CD4-positive, CD25-positive, alpha-beta regulatory T cell (primary cell): ENCODE measurements around the gene HP1BP3. TPM values are rescaled to one million over a fixed set of nuclear protein-coding genes. Genes with fewer than 3 reads are reported as not detected.

Experiments used
- ATAC-seq, 2 donors: fragments of 150-1000 bp; cut with Tn5 transposase; one replicate each; pipeline ENCODE4 v1.10.0; 2021; ENCODE audit warnings: low read depth in 2 of 2, moderate number of reproducible peaks in 2 of 2, moderate library complexity in 1 of 2
- DNase-seq, 3 donors: peaks; one replicate each; pipeline versions ENCODE4 v3.0.0 to v3.0.0-alpha.2; 2012 to 2022; ENCODE audit warnings: mixed read lengths in 1 of 3
- H3K27ac ChIP-seq: one replicate; pipeline ENCODE4 v1.7.0; 2013; ENCODE audit warnings: mild to moderate bottlenecking, low read length; ENCODE audit not compliant: insufficient read depth, poor library complexity, severe bottlenecking
- H3K27me3 ChIP-seq: one replicate; pipeline ENCODE4 v1.7.0; 2013; ENCODE audit warnings: low read length; ENCODE audit not compliant: control insufficient read depth, insufficient read depth
- H3K36me3 ChIP-seq: one replicate; pipeline ENCODE4 v1.7.0; 2013; ENCODE audit warnings: mild to moderate bottlenecking, low read length, moderate library complexity; ENCODE audit not compliant: control insufficient read depth, insufficient read depth
- H3K4me1 ChIP-seq: 2 replicates; pipeline ENCODE4 v1.7.0; 2013; ENCODE audit warnings: mild to moderate bottlenecking, low read length; ENCODE audit not compliant: insufficient read depth, control insufficient read depth, poor library complexity, severe bottlenecking
- H3K4me3 ChIP-seq: one replicate; pipeline ENCODE4 v1.7.0; 2013; ENCODE audit warnings: low read depth, mild to moderate bottlenecking, low read length, moderate library complexity
- H3K9me3 ChIP-seq, 2 experiments: 1 replicate in 1 of 2; 2 replicates in 1 of 2; pipeline ENCODE4 v1.7.0; 2013; ENCODE audit warnings: low read length in 2 of 2, mild to moderate bottlenecking in 1 of 2, moderate library complexity in 1 of 2; ENCODE audit not compliant: control insufficient read depth in 2 of 2
- H3K27ac Mint-ChIP-seq, 3 donors: one replicate each; pipeline ENCODE4 v1.8.0; 2020 to 2022; ENCODE audit warnings: mild to moderate bottlenecking in 3 of 3, mixed read lengths in 3 of 3, moderate library complexity in 2 of 3
- H3K27me3 Mint-ChIP-seq: one replicate; pipeline ENCODE4 v1.8.0; 2022; ENCODE audit warnings: mild to moderate bottlenecking, mixed read lengths
- H3K36me3 Mint-ChIP-seq: one replicate; pipeline ENCODE4 v1.8.0; 2020; ENCODE audit warnings: mixed read lengths
- H3K4me1 Mint-ChIP-seq, 4 donors: one replicate each; pipeline ENCODE4 v1.8.0; 2020 to 2022; ENCODE audit warnings: mixed read lengths in 4 of 4, mild to moderate bottlenecking in 1 of 4
- H3K4me3 Mint-ChIP-seq, 4 donors: one replicate each; pipeline ENCODE4 v1.8.0; 2020 to 2022; ENCODE audit warnings: mild to moderate bottlenecking in 4 of 4, mixed read lengths in 4 of 4, moderate library complexity in 3 of 4
- H3K9me3 Mint-ChIP-seq, 7 donors: one replicate each; pipeline ENCODE4 v1.8.0; 2020 to 2022; ENCODE audit warnings: mixed read lengths in 7 of 7, mild to moderate bottlenecking in 3 of 7, moderate library complexity in 2 of 7
- polyA plus RNA-seq, 4 donors: library from polyadenylated mRNA; unstranded; fragments of 300-500 nt; fragmentation: Illumina TruSeq; gene quantifications; one replicate each; pipeline ENCODE4 v1.2.3, GENCODE V29; 2021
- total RNA-seq: library from RNA; stranded (reverse); gene quantifications from one replicate; pipeline ENCODE4 v1.2.3, GENCODE V29; 2022

HP1BP3 gene
- total and polyA plus RNA-seq, 5 donors from 2014 or later, result 170 to 284 (median 232) TPM

- ATAC-seq, result no peak
- H3K4me3 Mint-ChIP-seq, result no peak overlapping the region
- peaks cover 4% of the 10 kb centered on the region for H3K4me1 ChIP-seq
- H3K9me3 ChIP-seq, result no peaks in the 10 kb centered on the region
- peak overlapping the region in 1 of 3 donors; percentile 71 for H3K27ac Mint-ChIP-seq
- peaks cover 0 to 9% (median 3%) of the 10 kb centered on the region in 4 donors for H3K4me1 Mint-ChIP-seq
- peaks cover 26% of the 10 kb centered on the region for H3K27me3 Mint-ChIP-seq
- H3K27ac ChIP-seq, result no peak overlapping the region
- DNase-seq, result no peak
- no peaks in the 10 kb centered on the region for H3K27me3 ChIP-seq
- no peaks in the 10 kb centered on the region for H3K36me3 ChIP-seq
- H3K36me3 Mint-ChIP-seq, result no peaks in the 10 kb centered on the region
- H3K9me3 Mint-ChIP-seq, result no peaks in the 10 kb centered on the region
- no peak overlapping the region for H3K4me3 ChIP-seq
These were observed 61.7 kb downstream of the HP1BP3 start for GRCh38 chr1:20725189-20726117.

- Mint-ChIP-seq H3K36me3 (no peaks in the 10 kb centered on the region), H3K9me3 (no peaks in the 10 kb centered on the region), H3K4me1 (peaks cover 0 to 5% (median 0%) of the 10 kb centered on the region in 4 donors), H3K27me3 (peaks cover 25% of the 10 kb centered on the region), H3K27ac (no peak overlapping the region), H3K4me3 (no peak overlapping the region)
- no peaks in the 10 kb centered on the region for H3K27me3 ChIP-seq
- no peaks in the 10 kb centered on the region for H3K36me3 ChIP-seq
- H3K4me1 ChIP-seq, result no peaks in the 10 kb centered on the region
- H3K9me3 ChIP-seq, result no peaks in the 10 kb centered on the region
- no peak overlapping the region for H3K4me3 ChIP-seq
- DNase-seq (no peak), ATAC-seq (no peak)
- no peak overlapping the region for H3K27ac ChIP-seq
These were observed 62.5 kb downstream of the HP1BP3 start for GRCh38 chr1:20724364-20725188.

GRCh38 chr1:20723537-20724363 is 63.4 kb downstream of the HP1BP3 start:
- Histone ChIP-seq H3K36me3 (no peaks in the 10 kb centered on the region), H3K4me1 (no peaks in the 10 kb centered on the region), H3K27me3 (peaks cover 3% of the 10 kb centered on the region), H3K4me3 (no peak overlapping the region), H3K27ac (no peak overlapping the region), H3K9me3 (no peaks in the 10 kb centered on the region)
- no peak overlapping the region for H3K4me3 Mint-ChIP-seq
- DNase-seq, result no peak
- peaks cover 30% of the 10 kb centered on the region for H3K27me3 Mint-ChIP-seq
- no peaks in the 10 kb centered on the region for H3K36me3 Mint-ChIP-seq
- H3K4me1 Mint-ChIP-seq, result peaks cover 0 to 8% (median 1%) of the 10 kb centered on the region in 4 donors
- ATAC-seq, result no peak
- H3K27ac Mint-ChIP-seq, result no peak overlapping the region
- H3K9me3 Mint-ChIP-seq, result no peaks in the 10 kb centered on the region

GRCh38 chr1:20723159-20723536 is 64.0 kb downstream of the HP1BP3 start:
- peaks cover 0 to 9% (median 3%) of the 10 kb centered on the region in 4 donors for H3K4me1 Mint-ChIP-seq
- no peaks in the 10 kb centered on the region for H3K36me3 Mint-ChIP-seq
- H3K9me3 Mint-ChIP-seq, result no peaks in the 10 kb centered on the region
- no peak for DNase-seq
- H3K27ac Mint-ChIP-seq, result no peak overlapping the region
- no peak overlapping the region for H3K27ac ChIP-seq
- no peaks in the 10 kb centered on the region for H3K36me3 ChIP-seq
- peaks cover 30% of the 10 kb centered on the region for H3K27me3 Mint-ChIP-seq
- H3K9me3 ChIP-seq, result no peaks in the 10 kb centered on the region
- no peak for ATAC-seq
- no peaks in the 10 kb centered on the region for H3K4me1 ChIP-seq
- H3K27me3 ChIP-seq, result peaks cover 3% of the 10 kb centered on the region
- no peak overlapping the region for H3K4me3 ChIP-seq
- H3K4me3 Mint-ChIP-seq, result no peak overlapping the region

GRCh38 chr1:20721117-20722061 is 65.7 kb downstream of the HP1BP3 start:
- Histone ChIP-seq H3K27me3 (peaks cover 6% of the 10 kb centered on the region), H3K9me3 (no peaks in the 10 kb centered on the region), H3K36me3 (no peaks in the 10 kb centered on the region), H3K4me3 (no peak overlapping the region), H3K27ac (no peak overlapping the region), H3K4me1 (peaks cover 7% of the 10 kb centered on the region)
- no peaks in the 10 kb centered on the region for H3K36me3 Mint-ChIP-seq
- H3K27me3 Mint-ChIP-seq, result peaks cover 33% of the 10 kb centered on the region
- no peak overlapping the region for H3K27ac Mint-ChIP-seq
- peak overlapping the region in 1 of 4 donors; percentile 4 for H3K4me3 Mint-ChIP-seq
- ATAC-seq (no peak), DNase-seq (no peak)
- H3K9me3 Mint-ChIP-seq, result no peaks in the 10 kb centered on the region
- H3K4me1 Mint-ChIP-seq, result peaks cover 0 to 17% (median 5%) of the 10 kb centered on the region in 4 donors

GRCh38 chr1:20720631-20721091 is 66.4 kb downstream of the HP1BP3 start:
- ATAC-seq, result no peak
- Histone ChIP-seq H3K4me3 (no peak overlapping the region), H3K27me3 (peaks cover 6% of the 10 kb centered on the region), H3K27ac (no peak overlapping the region), H3K4me1 (peaks cover 7% of the 10 kb centered on the region), H3K36me3 (no peaks in the 10 kb centered on the region), H3K9me3 (no peaks in the 10 kb centered on the region)
- Mint-ChIP-seq H3K36me3 (no peaks in the 10 kb centered on the region), H3K27me3 (peaks cover 34% of the 10 kb centered on the region), H3K9me3 (no peaks in the 10 kb centered on the region), H3K4me1 (peaks cover 0 to 19% (median 7%) of the 10 kb centered on the region in 4 donors), H3K4me3 (peak overlapping the region in 2 of 4 donors; percentile 4 to 14), H3K27ac (no peak overlapping the region)
- no peak for DNase-seq
